ENCODE results near the gene POLE3.

Gene POLE3

DNA sequence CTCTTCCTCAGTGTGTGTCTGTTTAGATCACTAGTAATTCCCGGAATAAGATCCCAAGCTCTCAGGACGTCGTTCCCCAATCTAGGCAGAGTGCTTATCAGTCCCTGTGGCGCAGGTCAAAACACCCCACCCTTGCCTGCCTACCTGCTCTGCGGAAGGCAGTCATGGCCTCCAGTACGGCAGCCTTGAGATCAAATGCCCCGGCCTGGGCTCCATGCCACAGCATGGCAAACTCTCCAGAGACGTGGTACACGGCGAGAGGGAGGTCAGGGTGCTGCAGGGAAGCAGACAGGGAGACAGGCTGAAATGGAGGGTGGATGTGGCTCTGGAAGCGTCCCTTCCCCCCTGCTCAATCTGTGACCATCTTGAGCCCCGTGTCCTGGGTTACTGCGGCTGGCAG is 21.6 kb downstream of the POLE3 start:
- TF ChIP-seq POLR2AphosphoS5 (IDR thresholded peaks at IDR 0.05; ENCODE audit: low read depth, low read length) (no peak), FOXP2 (optimal IDR thresholded peaks at IDR 0.05; ENCODE audit: borderline replicate concordance, extremely low read depth, extremely low read length, insufficient read depth) (no peak), TAF1 (IDR thresholded peaks at IDR 0.05; ENCODE audit: borderline replicate concordance, insufficient read depth, low read length) (no peak), SIN3A (IDR thresholded peaks at IDR 0.05; ENCODE audit: borderline replicate concordance, insufficient read depth, low read length) (no peak)
- TF ChIP-seq, protein P1, sequence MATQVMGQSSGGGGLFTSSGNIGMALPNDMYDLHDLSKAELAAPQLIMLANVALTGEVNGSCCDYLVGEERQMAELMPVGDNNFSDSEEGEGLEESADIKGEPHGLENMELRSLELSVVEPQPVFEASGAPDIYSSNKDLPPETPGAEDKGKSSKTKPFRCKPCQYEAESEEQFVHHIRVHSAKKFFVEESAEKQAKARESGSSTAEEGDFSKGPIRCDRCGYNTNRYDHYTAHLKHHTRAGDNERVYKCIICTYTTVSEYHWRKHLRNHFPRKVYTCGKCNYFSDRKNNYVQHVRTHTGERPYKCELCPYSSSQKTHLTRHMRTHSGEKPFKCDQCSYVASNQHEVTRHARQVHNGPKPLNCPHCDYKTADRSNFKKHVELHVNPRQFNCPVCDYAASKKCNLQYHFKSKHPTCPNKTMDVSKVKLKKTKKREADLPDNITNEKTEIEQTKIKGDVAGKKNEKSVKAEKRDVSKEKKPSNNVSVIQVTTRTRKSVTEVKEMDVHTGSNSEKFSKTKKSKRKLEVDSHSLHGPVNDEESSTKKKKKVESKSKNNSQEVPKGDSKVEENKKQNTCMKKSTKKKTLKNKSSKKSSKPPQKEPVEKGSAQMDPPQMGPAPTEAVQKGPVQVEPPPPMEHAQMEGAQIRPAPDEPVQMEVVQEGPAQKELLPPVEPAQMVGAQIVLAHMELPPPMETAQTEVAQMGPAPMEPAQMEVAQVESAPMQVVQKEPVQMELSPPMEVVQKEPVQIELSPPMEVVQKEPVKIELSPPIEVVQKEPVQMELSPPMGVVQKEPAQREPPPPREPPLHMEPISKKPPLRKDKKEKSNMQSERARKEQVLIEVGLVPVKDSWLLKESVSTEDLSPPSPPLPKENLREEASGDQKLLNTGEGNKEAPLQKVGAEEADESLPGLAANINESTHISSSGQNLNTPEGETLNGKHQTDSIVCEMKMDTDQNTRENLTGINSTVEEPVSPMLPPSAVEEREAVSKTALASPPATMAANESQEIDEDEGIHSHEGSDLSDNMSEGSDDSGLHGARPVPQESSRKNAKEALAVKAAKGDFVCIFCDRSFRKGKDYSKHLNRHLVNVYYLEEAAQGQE (IDR thresholded peaks at IDR 0.05; ENCODE audit: insufficient read depth in 1 of 2, low read depth in 2 of 2, low read length in 2 of 2), result no peak

GRCh38 chr9:113387560-113388230 is 22.8 kb downstream of the POLE3 start:
- TF ChIP-seq POLR2AphosphoS5 (IDR thresholded peaks at IDR 0.05; ENCODE audit: low read depth, low read length) (no peak), FOXP2 (optimal IDR thresholded peaks at IDR 0.05; ENCODE audit: borderline replicate concordance, extremely low read depth, extremely low read length, insufficient read depth) (no peak), SIN3A (IDR thresholded peaks at IDR 0.05; ENCODE audit: borderline replicate concordance, insufficient read depth, low read length) (no peak)

- TF ChIP-seq TAF1 (IDR thresholded peaks at IDR 0.05; ENCODE audit: borderline replicate concordance, insufficient read depth, low read length) (no peak), POLR2AphosphoS5 (IDR thresholded peaks at IDR 0.05; ENCODE audit: low read depth, low read length) (no peak), FOXP2 (optimal IDR thresholded peaks at IDR 0.05; ENCODE audit: borderline replicate concordance, extremely low read depth, extremely low read length, insufficient read depth) (no peak), SIN3A (IDR thresholded peaks at IDR 0.05; ENCODE audit: borderline replicate concordance, insufficient read depth, low read length) (no peak)
- TF ChIP-seq, protein P1 (IDR thresholded peaks at IDR 0.05; ENCODE audit: insufficient read depth in 1 of 2, low read depth in 2 of 2, low read length in 2 of 2), result no peak
Measured at GRCh38 chr9:113386571-113387393, 23.7 kb downstream of the POLE3 start.

GRCh38 chr9:113381909-113382411 is 28.5 kb downstream of the POLE3 start:
- TF ChIP-seq SIN3A (IDR thresholded peaks at IDR 0.05; ENCODE audit: borderline replicate concordance, insufficient read depth, low read length) (no peak), POLR2AphosphoS5 (IDR thresholded peaks at IDR 0.05; ENCODE audit: low read depth, low read length) (no peak), FOXP2 (optimal IDR thresholded peaks at IDR 0.05; ENCODE audit: borderline replicate concordance, extremely low read depth, extremely low read length, insufficient read depth) (no peak), TAF1 (IDR thresholded peaks at IDR 0.05; ENCODE audit: borderline replicate concordance, insufficient read depth, low read length) (no peak)
- TF ChIP-seq, protein P1 (IDR thresholded peaks at IDR 0.05; ENCODE audit: insufficient read depth in 1 of 2, low read depth in 2 of 2, low read length in 2 of 2), result no peak

- TF ChIP-seq, protein P1 (IDR thresholded peaks at IDR 0.05; ENCODE audit: insufficient read depth in 1 of 2, low read depth in 2 of 2, low read length in 2 of 2), result no peak
- no peak for TF ChIP-seq FOXP2 (optimal IDR thresholded peaks at IDR 0.05; ENCODE audit: borderline replicate concordance, extremely low read depth, extremely low read length, insufficient read depth)
- no peak for TF ChIP-seq POLR2AphosphoS5 (IDR thresholded peaks at IDR 0.05; ENCODE audit: low read depth, low read length)
- TF ChIP-seq TAF1 (IDR thresholded peaks at IDR 0.05; ENCODE audit: borderline replicate concordance, insufficient read depth, low read length), result no peak
- no peak for TF ChIP-seq SIN3A (IDR thresholded peaks at IDR 0.05; ENCODE audit: borderline replicate concordance, insufficient read depth, low read length)
Measured at GRCh38 chr9:113380869-113381378, 29.6 kb downstream of the POLE3 start.
